ENCODE results near the gene SLCO2B1. TPM values are rescaled to one million over a fixed set of nuclear protein-coding genes. Genes with fewer than 3 reads are reported as not detected.

Gene SLCO2B1
- polyA plus RNA-seq, 1 donor, result 81.4 TPM

DNA sequence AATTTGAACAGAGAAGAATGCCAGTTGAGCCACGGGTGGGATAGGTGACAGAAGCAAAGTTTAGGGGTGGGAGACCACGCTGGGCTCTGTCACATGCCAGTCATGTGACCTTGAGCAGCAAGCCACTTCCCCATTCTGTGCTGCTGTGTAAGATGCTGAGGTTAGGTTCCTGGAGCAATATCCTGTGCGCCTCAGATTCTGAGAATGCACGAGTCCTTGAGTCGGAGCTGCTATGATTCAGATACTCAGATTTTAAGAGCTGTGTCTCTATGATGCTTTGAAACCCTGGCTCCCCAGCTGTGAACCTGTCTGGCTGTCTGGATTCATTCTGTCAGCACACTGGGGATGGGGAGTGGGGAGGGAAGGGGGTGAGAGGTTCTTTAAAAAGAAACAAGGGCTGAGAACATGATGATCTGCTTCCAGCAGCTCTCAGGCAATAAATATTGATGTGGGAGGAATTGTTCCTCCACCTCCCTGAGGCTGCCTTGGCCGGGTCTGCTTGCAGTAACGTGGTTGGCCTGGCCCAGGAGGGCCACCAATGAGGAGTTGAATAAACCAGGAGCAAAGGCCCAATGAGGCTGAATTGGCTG is 24.0 kb downstream of the SLCO2B1 start:
- Histone ChIP-seq H3K27ac (ENCODE audit: low read length) (peak overlapping the region; percentile 36), H3K9me3 (ENCODE audit: control insufficient read depth, low read depth, low read length) (no peaks in the 10 kb centered on the region), H3K36me3 (ENCODE audit: control insufficient read depth, insufficient read depth, low read length) (peaks cover 61% of the 10 kb centered on the region), H3K27me3 (ENCODE audit: control insufficient read depth, insufficient read depth, low read length) (no peaks in the 10 kb centered on the region), H3K4me3 (ENCODE audit: low read length) (no peak overlapping the region), H3K4me1 (ENCODE audit: control insufficient read depth, insufficient read depth, low read length) (peaks cover 26% of the 10 kb centered on the region)
- WGBS (ENCODE audit: insufficient coverage, low lambda C conversion rate), result no CpG with 5 or more reads among the region's 7 CpGs
- no peak for DNase-seq

DNA sequence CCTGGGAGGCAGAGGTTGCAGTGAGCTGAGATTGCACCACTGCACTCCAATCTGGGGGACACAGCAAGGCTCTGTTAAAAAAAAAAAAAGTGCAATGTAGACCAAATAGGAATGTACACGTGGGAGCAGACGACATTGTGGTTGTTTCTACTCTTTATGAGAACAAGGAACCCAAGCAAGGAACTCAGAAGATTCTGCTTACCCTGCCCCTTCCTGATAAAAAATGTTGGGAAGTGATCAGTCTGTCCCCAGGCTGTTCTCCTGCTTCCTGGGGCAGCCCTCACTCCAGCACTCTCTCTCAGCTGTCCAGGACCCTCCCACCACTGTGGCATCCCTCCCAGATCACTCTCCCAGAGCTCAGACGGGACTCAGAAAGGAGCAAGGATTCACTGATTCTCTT is 31.8 kb downstream of the SLCO2B1 start:
- Histone ChIP-seq H3K36me3 (ENCODE audit: control insufficient read depth, insufficient read depth, low read length) (peaks cover 28% of the 10 kb centered on the region), H3K9me3 (ENCODE audit: control insufficient read depth, low read depth, low read length) (no peaks in the 10 kb centered on the region), H3K27me3 (ENCODE audit: control insufficient read depth, insufficient read depth, low read length) (no peaks in the 10 kb centered on the region), H3K4me1 (ENCODE audit: control insufficient read depth, insufficient read depth, low read length) (no peaks in the 10 kb centered on the region), H3K27ac (ENCODE audit: low read length) (no peak overlapping the region), H3K4me3 (ENCODE audit: low read length) (no peak overlapping the region)
- DNase-seq, result no peak
- no CpG with 5 or more reads among the region's 3 CpGs for WGBS (ENCODE audit: insufficient coverage, low lambda C conversion rate)

DNA sequence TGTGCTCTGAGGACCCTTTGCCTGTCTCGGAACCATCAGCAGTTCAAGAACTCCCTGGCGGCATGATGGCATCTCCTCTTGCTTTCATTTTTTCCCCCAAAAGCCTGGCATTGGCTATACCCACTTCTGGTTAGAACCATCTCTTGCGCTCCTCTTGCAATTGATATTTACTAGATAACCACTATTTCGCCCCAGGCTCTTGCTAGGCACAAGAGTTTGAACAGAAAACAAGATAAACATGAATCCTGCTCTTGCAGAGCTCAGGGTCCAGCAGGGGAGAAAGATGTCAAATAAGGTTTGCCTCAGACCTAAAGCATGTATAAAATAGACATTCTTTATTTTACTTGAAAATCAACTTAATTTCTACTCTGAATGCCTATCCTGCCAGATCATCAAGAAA is 33.1 kb downstream of the SLCO2B1 start:
- peaks cover 40% of the 10 kb centered on the region for H3K36me3 ChIP-seq (ENCODE audit: control insufficient read depth, insufficient read depth, low read length)
- no peak overlapping the region for H3K4me3 ChIP-seq (ENCODE audit: low read length)
- no peaks in the 10 kb centered on the region for H3K9me3 ChIP-seq (ENCODE audit: control insufficient read depth, low read depth, low read length)
- no peak for DNase-seq
- H3K27me3 ChIP-seq (ENCODE audit: control insufficient read depth, insufficient read depth, low read length), result no peaks in the 10 kb centered on the region
- H3K4me1 ChIP-seq (ENCODE audit: control insufficient read depth, insufficient read depth, low read length), result no peaks in the 10 kb centered on the region
- H3K27ac ChIP-seq (ENCODE audit: low read length), result no peak overlapping the region
- no CpG with 5 or more reads among the region's 4 CpGs for WGBS (ENCODE audit: insufficient coverage, low lambda C conversion rate)

DNA sequence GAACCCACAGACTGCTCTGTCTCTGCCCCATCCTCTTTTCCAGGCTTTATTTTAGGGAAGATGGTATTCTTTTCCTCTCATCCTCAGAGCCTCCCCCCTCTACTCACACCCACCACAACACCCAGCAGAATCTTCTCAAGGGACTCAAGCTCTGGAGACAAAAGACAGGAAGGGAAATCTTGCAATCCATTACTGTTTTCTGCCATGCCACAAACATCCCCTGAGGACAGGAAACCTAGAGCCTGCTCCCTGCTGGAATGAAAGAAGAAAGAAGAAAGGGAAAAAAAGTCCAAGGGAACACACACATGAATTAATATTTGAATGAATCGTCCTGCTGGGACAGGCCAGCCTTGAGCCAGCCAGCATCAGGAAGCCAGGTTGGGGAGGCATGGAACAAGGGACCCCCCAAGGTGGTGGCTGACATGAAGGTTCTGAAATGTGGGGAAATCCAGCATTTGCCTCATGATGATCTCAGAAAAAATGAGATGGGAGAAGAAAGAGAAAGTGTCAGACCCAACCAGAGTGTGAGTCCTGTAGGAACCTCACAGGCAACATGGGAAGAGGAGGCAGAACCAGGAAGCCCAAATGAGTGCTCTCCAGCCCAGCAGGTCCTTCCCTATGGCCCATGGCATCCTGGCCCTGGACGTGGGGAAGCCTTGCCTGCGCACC is 34.0 kb downstream of the SLCO2B1 start:
- H3K4me1 ChIP-seq (ENCODE audit: control insufficient read depth, insufficient read depth, low read length), result no peaks in the 10 kb centered on the region
- no peak for DNase-seq
- H3K27me3 ChIP-seq (ENCODE audit: control insufficient read depth, insufficient read depth, low read length), result no peaks in the 10 kb centered on the region
- H3K27ac ChIP-seq (ENCODE audit: low read length), result no peak overlapping the region
- H3K4me3 ChIP-seq (ENCODE audit: low read length), result no peak overlapping the region
- H3K9me3 ChIP-seq (ENCODE audit: control insufficient read depth, low read depth, low read length), result no peaks in the 10 kb centered on the region
- peaks cover 47% of the 10 kb centered on the region for H3K36me3 ChIP-seq (ENCODE audit: control insufficient read depth, insufficient read depth, low read length)
- WGBS (ENCODE audit: insufficient coverage, low lambda C conversion rate), result 86% methylated on average over 1 of the region's 3 CpGs

DNA sequence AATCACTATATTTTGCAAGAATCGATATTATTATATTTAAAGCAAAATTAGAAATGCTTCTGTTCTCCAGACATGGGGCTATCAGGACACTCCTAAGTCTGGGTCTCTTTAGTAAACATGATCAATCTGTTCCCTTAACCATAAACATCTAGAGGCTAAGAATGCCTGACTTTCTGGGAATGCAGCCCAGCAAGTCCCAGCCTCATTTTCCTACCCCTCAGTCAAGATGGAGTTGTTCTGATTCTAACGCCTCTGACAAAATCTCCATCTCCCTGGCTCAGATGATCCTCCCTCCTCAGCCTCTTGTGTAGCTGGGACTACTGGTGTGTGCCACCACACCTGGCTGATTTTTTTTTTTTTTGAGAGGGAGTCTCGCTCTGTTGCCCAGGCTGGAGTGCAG is 35.0 kb downstream of the SLCO2B1 start:
- no CpG with 5 or more reads among the region's 3 CpGs for WGBS (ENCODE audit: insufficient coverage, low lambda C conversion rate)
- Histone ChIP-seq H3K36me3 (ENCODE audit: control insufficient read depth, insufficient read depth, low read length) (peaks cover 57% of the 10 kb centered on the region), H3K27ac (ENCODE audit: low read length) (no peak overlapping the region), H3K9me3 (ENCODE audit: control insufficient read depth, low read depth, low read length) (no peaks in the 10 kb centered on the region), H3K4me1 (ENCODE audit: control insufficient read depth, insufficient read depth, low read length) (peaks cover under 1% of the 10 kb centered on the region), H3K27me3 (ENCODE audit: control insufficient read depth, insufficient read depth, low read length) (no peaks in the 10 kb centered on the region), H3K4me3 (ENCODE audit: low read length) (no peak overlapping the region)
- no peak for DNase-seq

DNA sequence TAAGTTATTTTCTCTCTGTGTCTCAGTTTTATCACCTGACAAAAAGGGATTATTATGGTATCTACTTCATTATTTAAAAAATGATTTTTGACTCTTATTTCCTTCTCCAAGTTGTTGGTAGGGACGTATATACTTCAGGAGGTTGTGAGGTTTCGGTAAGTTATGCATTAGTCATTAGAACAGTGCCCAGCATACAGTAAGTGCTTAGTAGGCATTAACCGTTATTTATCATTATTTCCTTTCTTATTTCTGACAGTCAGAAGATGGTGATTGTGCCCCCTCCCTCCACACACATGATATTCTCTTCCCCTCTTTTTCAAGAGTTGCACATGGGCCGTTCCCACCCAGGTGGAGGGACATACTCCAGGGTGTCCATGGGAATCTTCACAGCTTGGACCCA is 36.1 kb downstream of the SLCO2B1 start:
- H3K4me1 ChIP-seq (ENCODE audit: control insufficient read depth, insufficient read depth, low read length), result peaks cover 4% of the 10 kb centered on the region
- DNase-seq, result no peak
- H3K36me3 ChIP-seq (ENCODE audit: control insufficient read depth, insufficient read depth, low read length), result peaks cover 65% of the 10 kb centered on the region
- WGBS (ENCODE audit: insufficient coverage, low lambda C conversion rate), result 100% methylated on average over 1 of the region's 4 CpGs
- H3K4me3 ChIP-seq (ENCODE audit: low read length), result no peak overlapping the region
- H3K27me3 ChIP-seq (ENCODE audit: control insufficient read depth, insufficient read depth, low read length), result no peaks in the 10 kb centered on the region
- H3K9me3 ChIP-seq (ENCODE audit: control insufficient read depth, low read depth, low read length), result no peaks in the 10 kb centered on the region
- H3K27ac ChIP-seq (ENCODE audit: low read length), result no peak overlapping the region

DNA sequence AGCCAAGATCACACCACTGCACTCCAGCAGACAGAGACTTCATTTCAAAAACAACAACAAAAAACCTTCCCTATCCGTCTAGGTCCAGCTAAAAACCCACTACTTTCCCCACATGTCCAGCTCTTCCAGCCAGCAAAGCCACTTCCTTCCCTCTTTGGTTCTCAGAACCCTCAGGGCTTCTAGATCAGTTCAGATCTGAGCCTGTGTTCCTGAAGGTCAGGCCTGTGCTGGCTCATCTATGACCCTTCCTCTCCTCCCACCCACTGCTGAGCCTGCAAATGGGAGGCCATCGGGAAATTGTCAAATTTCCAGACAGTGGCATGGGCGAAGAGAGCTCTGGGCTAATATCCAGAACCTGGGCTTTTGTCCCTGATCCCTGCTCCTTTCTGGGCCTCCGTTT is 37.8 kb downstream of the SLCO2B1 start:
- no peak overlapping the region for H3K4me3 ChIP-seq (ENCODE audit: low read length)
- no peak overlapping the region for H3K27ac ChIP-seq (ENCODE audit: low read length)
- DNase-seq, result no peak
- peaks cover 4% of the 10 kb centered on the region for H3K4me1 ChIP-seq (ENCODE audit: control insufficient read depth, insufficient read depth, low read length)
- H3K27me3 ChIP-seq (ENCODE audit: control insufficient read depth, insufficient read depth, low read length), result no peaks in the 10 kb centered on the region
- peaks cover 66% of the 10 kb centered on the region for H3K36me3 ChIP-seq (ENCODE audit: control insufficient read depth, insufficient read depth, low read length)
- WGBS (ENCODE audit: insufficient coverage, low lambda C conversion rate), result 100% methylated on average over 1 of the region's 4 CpGs
- no peaks in the 10 kb centered on the region for H3K9me3 ChIP-seq (ENCODE audit: control insufficient read depth, low read depth, low read length)

DNA sequence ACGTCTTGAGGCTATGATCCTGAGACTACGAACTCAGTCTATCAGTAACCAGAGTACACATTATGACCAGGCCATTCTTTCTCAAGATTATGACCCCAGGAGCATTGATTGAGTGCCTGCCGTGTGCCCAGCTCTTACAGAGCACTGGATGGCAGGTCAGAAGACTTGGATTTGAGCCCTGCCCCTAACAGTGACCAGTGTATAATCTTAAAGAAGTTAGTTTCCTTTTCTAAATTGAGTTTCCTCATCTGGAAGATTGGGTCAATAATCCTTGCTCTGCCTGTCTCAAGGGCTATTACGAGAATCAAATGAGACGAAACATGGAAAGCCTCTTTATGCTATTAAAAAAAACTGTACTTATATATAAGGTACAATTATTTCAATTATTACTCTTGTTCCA is 38.2 kb downstream of the SLCO2B1 start:
- peaks cover 4% of the 10 kb centered on the region for H3K4me1 ChIP-seq (ENCODE audit: control insufficient read depth, insufficient read depth, low read length)
- H3K27me3 ChIP-seq (ENCODE audit: control insufficient read depth, insufficient read depth, low read length), result no peaks in the 10 kb centered on the region
- no peak overlapping the region for H3K27ac ChIP-seq (ENCODE audit: low read length)
- peak in 1 of 2 donors; percentile 21 for DNase-seq
- no peaks in the 10 kb centered on the region for H3K9me3 ChIP-seq (ENCODE audit: control insufficient read depth, low read depth, low read length)
- no peak overlapping the region for H3K4me3 ChIP-seq (ENCODE audit: low read length)
- H3K36me3 ChIP-seq (ENCODE audit: control insufficient read depth, insufficient read depth, low read length), result peaks cover 62% of the 10 kb centered on the region
- no CpG with 5 or more reads among the region's 5 CpGs for WGBS (ENCODE audit: insufficient coverage, low lambda C conversion rate)

DNA sequence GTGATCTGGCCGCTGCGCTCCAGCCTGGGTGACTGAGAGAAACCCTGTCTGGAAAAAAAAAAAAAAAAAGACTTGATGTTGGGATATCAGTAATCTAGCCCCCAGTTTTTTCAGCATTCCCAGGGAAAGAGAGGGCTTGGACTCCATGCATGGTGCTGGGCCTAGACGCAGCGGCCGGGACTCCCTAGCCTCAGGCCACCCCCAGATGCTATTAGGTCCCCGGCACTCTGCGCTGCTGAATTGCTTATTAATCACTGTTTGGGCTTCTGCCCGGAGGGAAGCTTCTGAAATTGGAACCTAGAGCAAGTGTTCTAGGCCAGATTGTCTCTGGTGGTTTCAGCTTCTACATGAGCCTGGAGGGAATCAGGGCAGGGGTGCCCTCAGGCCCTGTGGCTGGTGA is 39.0 kb downstream of the SLCO2B1 start:
- peaks cover 57% of the 10 kb centered on the region for H3K36me3 ChIP-seq (ENCODE audit: control insufficient read depth, insufficient read depth, low read length)
- H3K27me3 ChIP-seq (ENCODE audit: control insufficient read depth, insufficient read depth, low read length), result no peaks in the 10 kb centered on the region
- no peak overlapping the region for H3K27ac ChIP-seq (ENCODE audit: low read length)

DNA sequence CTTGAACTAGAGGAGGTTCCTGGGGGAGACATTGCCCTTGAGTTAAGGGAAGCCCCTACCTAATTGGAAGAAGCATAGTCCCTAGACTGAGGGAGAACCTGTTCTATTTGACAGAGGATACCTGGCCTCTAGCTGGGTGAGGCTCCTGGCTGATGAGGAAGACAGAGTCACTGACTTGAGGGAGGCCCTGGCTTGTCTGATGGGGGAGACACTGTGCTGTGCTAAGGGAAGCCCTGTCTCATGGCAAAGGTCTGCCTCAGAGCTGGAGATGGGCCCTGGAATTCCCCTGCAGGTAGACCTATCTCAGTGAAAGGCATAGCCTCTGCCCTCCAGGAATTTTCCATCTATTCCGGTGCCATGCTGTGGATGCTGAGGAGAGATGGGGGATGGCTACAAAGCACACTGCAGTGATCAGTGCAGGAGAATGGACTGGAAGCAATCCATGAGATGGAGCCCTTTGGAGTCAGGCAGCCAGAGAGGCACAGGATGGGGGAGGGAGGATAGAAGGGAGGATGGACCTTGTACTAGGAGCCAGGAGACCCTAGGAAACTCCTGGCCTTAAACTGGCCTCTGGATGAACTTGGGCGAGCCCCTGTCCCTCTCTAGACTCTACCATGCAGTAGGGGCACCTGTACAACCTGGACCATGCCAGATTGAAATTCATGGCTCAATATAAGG is 39.9 kb downstream of the SLCO2B1 start:
- no peak for DNase-seq
- H3K4me3 ChIP-seq (ENCODE audit: low read length), result no peak overlapping the region
- no peaks in the 10 kb centered on the region for H3K9me3 ChIP-seq (ENCODE audit: control insufficient read depth, low read depth, low read length)
- WGBS (ENCODE audit: insufficient coverage, low lambda C conversion rate), result no CpG with 5 or more reads among the region's 2 CpGs
- H3K4me1 ChIP-seq (ENCODE audit: control insufficient read depth, insufficient read depth, low read length), result peaks cover 4% of the 10 kb centered on the region
- H3K36me3 ChIP-seq (ENCODE audit: control insufficient read depth, insufficient read depth, low read length), result peaks cover 62% of the 10 kb centered on the region
- H3K27ac ChIP-seq (ENCODE audit: low read length), result no peak overlapping the region
- no peaks in the 10 kb centered on the region for H3K27me3 ChIP-seq (ENCODE audit: control insufficient read depth, insufficient read depth, low read length)

More for the DNA sequence above, 39.0 kb downstream of the SLCO2B1 start:
- WGBS (ENCODE audit: insufficient coverage, low lambda C conversion rate), result no CpG with 5 or more reads among the region's 8 CpGs
- no peak for DNase-seq
- Histone ChIP-seq H3K9me3 (ENCODE audit: control insufficient read depth, low read depth, low read length) (no peaks in the 10 kb centered on the region), H3K4me1 (ENCODE audit: control insufficient read depth, insufficient read depth, low read length) (peaks cover 4% of the 10 kb centered on the region), H3K4me3 (ENCODE audit: low read length) (no peak overlapping the region)
